SK-N-SH treated with all-trans-retinoic acid at 6 μM for 48 hours (cell line): ENCODE data around the gene ARHGEF16.

Experiments used
- ATAC-seq: fragments of 200-7000 bp; cut with Tn5 transposase; 3 replicates; pipeline ENCODE4 v1.9.1; 2020; ENCODE audit warnings: mild to moderate bottlenecking, moderate library complexity
- ARNTL ChIP-seq: fragments of 450-650 bp; formaldehyde crosslinking; IDR thresholded peaks from 2 replicates; pipeline ENCODE4 v1.5.0; 2020; ENCODE audit warnings: low read depth, mild to moderate bottlenecking, moderate library complexity, borderline replicate concordance
- BACH2 ChIP-seq: fragments of 250-450 bp; sonication (Bioruptor Pico); IDR thresholded peaks from 2 replicates; pipeline ENCODE4 v1.9.0; 2021; ENCODE audit warnings: mild to moderate bottlenecking, borderline replicate concordance
- CREB5 ChIP-seq: fragments of 250-450 bp; sonication (Bioruptor Pico); IDR thresholded peaks from 2 replicates; pipeline ENCODE4 v1.5.1; 2020; ENCODE audit warnings: low read depth, mild to moderate bottlenecking, moderate library complexity
- CSDC2 ChIP-seq: fragments of 250-450 bp; sonication (Bioruptor Pico); IDR thresholded peaks from 2 replicates; pipeline ENCODE4 v1.5.0; 2020; ENCODE audit warnings: mild to moderate bottlenecking, moderate library complexity
- CSRNP3 ChIP-seq: fragments of 250-450 bp; sonication (Bioruptor Pico); IDR thresholded peaks from 2 replicates; pipeline ENCODE4 v1.5.1; 2021; ENCODE audit warnings: mild to moderate bottlenecking, moderate library complexity
- ESRRG ChIP-seq: fragments of 250-450 bp; sonication (Bioruptor Pico); IDR thresholded peaks from 2 replicates; pipeline ENCODE4 v1.6.1; 2021; ENCODE audit warnings: mild to moderate bottlenecking
- ISL1 ChIP-seq: fragments of 250-450 bp; sonication (Bioruptor Pico); IDR thresholded peaks from 2 replicates; pipeline ENCODE4 v2.1.2; 2022; ENCODE audit warnings: mild to moderate bottlenecking, moderate library complexity
- OSR1 ChIP-seq: fragments of 250-450 bp; sonication (Bioruptor Pico); IDR thresholded peaks from 2 replicates; pipeline ENCODE4 v1.8.0; 2022; ENCODE audit warnings: moderate library complexity, mild to moderate bottlenecking, inconsistent platforms
- PATZ1 ChIP-seq: fragments of 250-450 bp; sonication (Bioruptor Pico); IDR thresholded peaks from 2 replicates; pipeline ENCODE4 v1.8.0; 2020; ENCODE audit warnings: mild to moderate bottlenecking, moderate library complexity, borderline replicate concordance
- POU6F1 ChIP-seq: fragments of 250-450 bp; sonication (Bioruptor Pico); IDR thresholded peaks from 2 replicates; pipeline ENCODE4 v1.8.0; 2021; ENCODE audit warnings: low read depth, mild to moderate bottlenecking, moderate library complexity, borderline replicate concordance
- PPARA ChIP-seq: fragments of 250-450 bp; sonication (Bioruptor Pico); IDR thresholded peaks from 2 replicates; pipeline ENCODE4 v1.5.0; 2020; ENCODE audit warnings: mild to moderate bottlenecking, borderline replicate concordance
- RARB ChIP-seq: fragments of 250-450 bp; sonication (Bioruptor Pico); IDR thresholded peaks from 2 replicates; pipeline ENCODE4 v1.8.0; 2021; ENCODE audit warnings: mild to moderate bottlenecking, moderate library complexity
- SNAI2 ChIP-seq: fragments of 250-450 bp; sonication (Bioruptor Pico); IDR thresholded peaks from 2 replicates; pipeline ENCODE4 v1.5.0; 2020; ENCODE audit warnings: mild to moderate bottlenecking, moderate library complexity
- TCF4 ChIP-seq: fragments of 250-450 bp; sonication (Bioruptor Pico); IDR thresholded peaks from 2 replicates; pipeline ENCODE4 v1.8.0; 2021; ENCODE audit warnings: mild to moderate bottlenecking, moderate library complexity, borderline replicate concordance
- TOX ChIP-seq: fragments of 250-450 bp; sonication (Bioruptor Pico); IDR thresholded peaks from 2 replicates; pipeline ENCODE4 v1.8.0; 2021; ENCODE audit warnings: mild to moderate bottlenecking, moderate library complexity, borderline replicate concordance
- ZFP3 ChIP-seq: fragments of 250-450 bp; sonication (Bioruptor Pico); IDR thresholded peaks from 2 replicates; pipeline ENCODE4 v1.5.0; 2020; ENCODE audit warnings: mild to moderate bottlenecking, moderate library complexity
- ZFP30 ChIP-seq: fragments of 450-650 bp; formaldehyde crosslinking; IDR thresholded peaks from 2 replicates; pipeline ENCODE4 v1.5.0; 2022; ENCODE audit warnings: mild to moderate bottlenecking, moderate library complexity
- ZNF565 ChIP-seq: fragments of 450-650 bp; formaldehyde crosslinking; conservative IDR thresholded peaks from 2 replicates; pipeline ENCODE4 v1.5.0; 2020; ENCODE audit warnings: low read depth, mild to moderate bottlenecking, moderate library complexity
- ZNF8 ChIP-seq: fragments of 450-650 bp; formaldehyde crosslinking; IDR thresholded peaks from 2 replicates; pipeline ENCODE4 v1.5.0; 2020; ENCODE audit warnings: mild to moderate bottlenecking, moderate library complexity
- TF ChIP-seq, protein P1 (sequence below): fragments of 250-450 bp; sonication (Bioruptor Pico); IDR thresholded peaks from 2 replicates; pipeline ENCODE4 v1.5.0; 2020; ENCODE audit warnings: mild to moderate bottlenecking, moderate library complexity

ARHGEF16 gene

DNA sequence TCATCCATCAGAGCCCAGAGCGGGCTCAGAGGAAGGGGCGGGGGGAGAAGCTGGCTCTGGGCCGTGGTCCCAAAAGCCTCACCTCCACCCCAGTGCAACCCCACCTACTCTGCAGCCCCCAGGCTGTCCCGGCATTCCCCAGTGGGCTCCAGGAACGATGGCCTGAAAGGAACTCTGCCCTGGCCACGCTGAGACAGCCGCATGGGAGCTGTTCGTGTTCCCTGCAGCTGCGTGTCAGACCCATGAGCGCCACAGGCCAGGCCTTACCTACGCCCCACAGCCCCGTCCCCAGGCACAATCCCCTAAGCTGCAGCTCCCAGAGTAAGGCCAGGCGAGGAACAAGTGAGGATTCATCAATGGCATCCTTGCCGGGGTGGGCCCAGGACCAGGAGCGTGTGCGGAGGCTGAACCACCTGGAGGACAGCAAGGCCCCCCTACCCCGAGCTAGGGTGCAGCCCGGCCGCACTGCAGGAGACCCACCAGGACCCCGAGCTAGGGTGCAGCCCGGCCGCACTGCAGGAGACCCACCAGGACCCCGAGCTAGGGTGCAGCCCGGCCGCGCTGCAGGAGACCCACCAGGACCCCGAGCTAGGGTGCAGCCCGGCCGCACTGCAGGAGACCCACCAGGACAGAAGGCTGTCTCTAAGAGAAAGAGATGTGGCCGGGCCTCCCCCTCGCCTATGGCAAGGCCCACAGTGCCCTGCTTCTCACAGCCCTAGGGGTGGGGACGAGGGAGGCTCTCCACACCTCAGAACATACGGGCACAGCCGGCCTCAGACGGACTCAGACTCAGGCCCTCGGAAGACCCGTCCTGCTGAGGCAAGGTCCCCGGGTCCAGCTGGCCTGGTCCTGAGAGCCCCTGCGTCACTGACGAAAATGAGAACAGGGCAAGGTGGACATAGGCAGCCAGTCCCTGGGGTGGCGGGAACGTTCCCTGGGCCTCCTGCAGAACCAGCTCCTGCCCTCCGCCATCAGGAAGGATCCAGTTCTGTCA lies 26.5 kb upstream of the ARHGEF16 start:
- TF ChIP-seq CSDC2 (CRISPR knock-in tag) = no peak
- TF ChIP-seq SNAI2 (CRISPR knock-in tag) = no peak
- no peak for TF ChIP-seq ZNF8 (CRISPR knock-in tag)
- TF ChIP-seq ZFP30 (CRISPR knock-in tag) = no peak
- TF ChIP-seq, protein P1, sequence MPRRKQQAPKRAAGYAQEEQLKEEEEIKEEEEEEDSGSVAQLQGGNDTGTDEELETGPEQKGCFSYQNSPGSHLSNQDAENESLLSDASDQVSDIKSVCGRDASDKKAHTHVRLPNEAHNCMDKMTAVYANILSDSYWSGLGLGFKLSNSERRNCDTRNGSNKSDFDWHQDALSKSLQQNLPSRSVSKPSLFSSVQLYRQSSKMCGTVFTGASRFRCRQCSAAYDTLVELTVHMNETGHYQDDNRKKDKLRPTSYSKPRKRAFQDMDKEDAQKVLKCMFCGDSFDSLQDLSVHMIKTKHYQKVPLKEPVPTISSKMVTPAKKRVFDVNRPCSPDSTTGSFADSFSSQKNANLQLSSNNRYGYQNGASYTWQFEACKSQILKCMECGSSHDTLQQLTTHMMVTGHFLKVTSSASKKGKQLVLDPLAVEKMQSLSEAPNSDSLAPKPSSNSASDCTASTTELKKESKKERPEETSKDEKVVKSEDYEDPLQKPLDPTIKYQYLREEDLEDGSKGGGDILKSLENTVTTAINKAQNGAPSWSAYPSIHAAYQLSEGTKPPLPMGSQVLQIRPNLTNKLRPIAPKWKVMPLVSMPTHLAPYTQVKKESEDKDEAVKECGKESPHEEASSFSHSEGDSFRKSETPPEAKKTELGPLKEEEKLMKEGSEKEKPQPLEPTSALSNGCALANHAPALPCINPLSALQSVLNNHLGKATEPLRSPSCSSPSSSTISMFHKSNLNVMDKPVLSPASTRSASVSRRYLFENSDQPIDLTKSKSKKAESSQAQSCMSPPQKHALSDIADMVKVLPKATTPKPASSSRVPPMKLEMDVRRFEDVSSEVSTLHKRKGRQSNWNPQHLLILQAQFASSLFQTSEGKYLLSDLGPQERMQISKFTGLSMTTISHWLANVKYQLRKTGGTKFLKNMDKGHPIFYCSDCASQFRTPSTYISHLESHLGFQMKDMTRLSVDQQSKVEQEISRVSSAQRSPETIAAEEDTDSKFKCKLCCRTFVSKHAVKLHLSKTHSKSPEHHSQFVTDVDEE (CRISPR knock-in tag) = no peak
- TF ChIP-seq PPARA (CRISPR knock-in tag) = no peak
- TF ChIP-seq ISL1 (CRISPR knock-in tag) = no peak
- ATAC-seq = no peak

DNA sequence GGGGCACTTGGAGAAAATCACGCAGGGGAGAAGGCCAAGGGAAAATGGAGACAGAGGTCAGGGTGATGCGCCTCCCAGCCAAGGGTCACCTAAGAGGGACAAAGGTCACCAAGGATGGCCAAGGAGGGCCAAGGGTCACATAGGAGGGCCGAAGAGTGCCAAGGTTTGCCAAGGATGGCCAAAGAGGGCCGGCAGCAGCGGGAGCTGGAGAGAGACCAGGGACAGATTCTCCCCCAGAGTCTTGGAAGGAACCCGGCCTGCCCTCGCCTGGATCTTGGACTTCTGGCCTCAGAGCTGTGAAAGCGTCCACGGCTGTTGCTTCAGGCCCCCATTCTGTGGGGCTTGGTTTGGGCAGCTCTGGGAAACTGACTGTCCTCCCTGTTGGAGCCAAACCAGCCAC lies 25.6 kb upstream of the ARHGEF16 start:
- no peak for ATAC-seq
- TF ChIP-seq ISL1 (CRISPR knock-in tag) (no peak), RARB (CRISPR knock-in tag) (no peak), BACH2 (CRISPR knock-in tag) (no peak), TOX (CRISPR knock-in tag) (no peak), CSRNP3 (CRISPR knock-in tag) (no peak), ESRRG (CRISPR knock-in tag) (no peak), ZFP3 (CRISPR knock-in tag) (no peak), ZNF565 (CRISPR knock-in tag) (no peak), ZFP30 (CRISPR knock-in tag) (no peak), ZNF8 (CRISPR knock-in tag) (no peak), CSDC2 (CRISPR knock-in tag) (no peak), OSR1 (CRISPR knock-in tag) (no peak), TCF4 (CRISPR knock-in tag) (no peak), ARNTL (CRISPR knock-in tag) (no peak), CREB5 (CRISPR knock-in tag) (no peak), PATZ1 (no peak), POU6F1 (CRISPR knock-in tag) (no peak), SNAI2 (CRISPR knock-in tag) (no peak)
- TF ChIP-seq, protein P1 (CRISPR knock-in tag) = no peak
